Measurements from ENCODE around the gene DDX47.
"Not testable (repeated sequence)": the region's sequence is repeated elsewhere in the genome, so short reads cannot be mapped to it uniquely, and the experiment has no call there.

Gene DDX47

GRCh38 chr12:12797794-12798152, 15.4 kb upstream of the DDX47 start:
- Histone ChIP-seq H3K4me3 (no peak overlapping the region), H3K4me1 (peaks cover 0 to under 1% (median 0%) of the 10 kb centered on the region in 4 donors), H3K9me3 (no peaks in the 10 kb centered on the region), H3K27ac (no peak overlapping the region), H3K36me3 (no peaks in the 10 kb centered on the region), H3K27me3 (no peaks in the 10 kb centered on the region)
- no peak for DNase-seq
- intact Hi-C loops (cut with DNase I; ENCODE audit: low total_unique reads), result no loop called here
- TF ChIP-seq, protein P1, sequence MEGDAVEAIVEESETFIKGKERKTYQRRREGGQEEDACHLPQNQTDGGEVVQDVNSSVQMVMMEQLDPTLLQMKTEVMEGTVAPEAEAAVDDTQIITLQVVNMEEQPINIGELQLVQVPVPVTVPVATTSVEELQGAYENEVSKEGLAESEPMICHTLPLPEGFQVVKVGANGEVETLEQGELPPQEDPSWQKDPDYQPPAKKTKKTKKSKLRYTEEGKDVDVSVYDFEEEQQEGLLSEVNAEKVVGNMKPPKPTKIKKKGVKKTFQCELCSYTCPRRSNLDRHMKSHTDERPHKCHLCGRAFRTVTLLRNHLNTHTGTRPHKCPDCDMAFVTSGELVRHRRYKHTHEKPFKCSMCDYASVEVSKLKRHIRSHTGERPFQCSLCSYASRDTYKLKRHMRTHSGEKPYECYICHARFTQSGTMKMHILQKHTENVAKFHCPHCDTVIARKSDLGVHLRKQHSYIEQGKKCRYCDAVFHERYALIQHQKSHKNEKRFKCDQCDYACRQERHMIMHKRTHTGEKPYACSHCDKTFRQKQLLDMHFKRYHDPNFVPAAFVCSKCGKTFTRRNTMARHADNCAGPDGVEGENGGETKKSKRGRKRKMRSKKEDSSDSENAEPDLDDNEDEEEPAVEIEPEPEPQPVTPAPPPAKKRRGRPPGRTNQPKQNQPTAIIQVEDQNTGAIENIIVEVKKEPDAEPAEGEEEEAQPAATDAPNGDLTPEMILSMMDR (IDR thresholded peaks at IDR 0.05), result no peak

DNA sequence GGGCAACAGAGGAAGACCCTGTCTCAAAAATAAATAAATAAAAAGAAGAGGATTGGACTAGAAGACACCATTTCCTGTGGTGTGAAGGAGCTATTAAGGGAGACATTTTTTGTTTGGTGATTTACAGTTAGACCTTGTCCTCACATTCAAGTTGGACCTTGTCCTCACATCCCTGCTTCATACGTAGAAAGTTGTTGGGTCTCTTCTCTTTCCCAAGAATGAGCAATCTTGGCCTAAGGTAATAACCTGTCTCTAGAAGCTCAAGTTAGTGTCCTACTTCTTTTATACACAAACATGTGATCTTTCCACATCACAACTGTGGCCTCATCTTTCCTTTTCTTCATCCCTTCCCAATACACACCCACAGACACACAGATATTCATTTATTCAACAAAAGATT, 14.7 kb upstream of the DDX47 start:
- H3K27me3 ChIP-seq, result no peaks in the 10 kb centered on the region
- no peaks in the 10 kb centered on the region for H3K9me3 ChIP-seq
- intact Hi-C loops (cut with DNase I; ENCODE audit: low total_unique reads), result no loop called here
- no peaks in the 10 kb centered on the region for H3K36me3 ChIP-seq
- H3K4me1 ChIP-seq, result peaks cover 0 to 5% (median 2%) of the 10 kb centered on the region in 4 donors
- TF ChIP-seq, protein P1 (IDR thresholded peaks at IDR 0.05), result no peak
- DNase-seq, result no peak
- H3K4me3 ChIP-seq, result no peak overlapping the region
- no peak overlapping the region for H3K27ac ChIP-seq

- intact Hi-C loops (cut with DNase I; ENCODE audit: low total_unique reads), result no loop called here
- Histone ChIP-seq H3K27me3 (no peaks in the 10 kb centered on the region), H3K27ac (no peak overlapping the region), H3K9me3 (no peaks in the 10 kb centered on the region), H3K4me3 (no peak overlapping the region), H3K4me1 (peaks cover 0 to 5% (median 2%) of the 10 kb centered on the region in 4 donors), H3K36me3 (no peaks in the 10 kb centered on the region)
- TF ChIP-seq, protein P1 (IDR thresholded peaks at IDR 0.05), result no peak
- DNase-seq, result no peak
Measured at GRCh38 chr12:12799163-12799920, 13.8 kb upstream of the DDX47 start.

- H3K4me1 ChIP-seq, result peaks cover 0 to 5% (median 2%) of the 10 kb centered on the region in 4 donors
- H3K27ac ChIP-seq, result no peak overlapping the region
- no peak for DNase-seq
- no peak overlapping the region for H3K4me3 ChIP-seq
- TF ChIP-seq, protein P1 (IDR thresholded peaks at IDR 0.05), result no peak
- no peaks in the 10 kb centered on the region for H3K27me3 ChIP-seq
- intact Hi-C loops (cut with DNase I; ENCODE audit: low total_unique reads), result no loop called here
- no peaks in the 10 kb centered on the region for H3K9me3 ChIP-seq
- H3K36me3 ChIP-seq, result no peaks in the 10 kb centered on the region
Measured at GRCh38 chr12:12800406-12801180, 12.6 kb upstream of the DDX47 start.

DNA sequence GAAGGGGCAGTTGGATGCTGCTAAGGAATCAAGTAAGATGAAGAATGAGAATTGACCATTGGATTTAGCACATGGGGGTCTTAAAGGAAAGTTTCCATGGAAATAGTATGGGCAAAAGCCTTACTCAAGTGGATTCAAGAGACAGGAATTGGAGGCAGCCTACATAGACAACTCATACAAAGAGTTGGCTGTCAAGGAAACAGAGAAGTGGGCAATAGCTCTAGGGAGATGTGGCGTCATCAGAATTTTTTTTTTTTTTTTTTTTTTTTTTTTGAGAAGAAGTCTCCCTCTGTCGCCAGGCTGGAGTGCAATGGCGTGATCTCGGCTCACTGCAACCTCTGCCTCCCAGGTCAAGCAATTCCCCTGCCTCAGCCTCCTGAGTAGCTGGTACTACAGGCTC, 11.5 kb upstream of the DDX47 start:
- intact Hi-C loops (cut with DNase I; ENCODE audit: low total_unique reads); H3K36me3 ChIP-seq; H3K27ac ChIP-seq; H3K27me3 ChIP-seq; H3K9me3 ChIP-seq; H3K4me3 ChIP-seq; H3K4me1 ChIP-seq; DNase-seq: not testable (repeated sequence)

GRCh38 chr12:12803186-12803585, 10.0 kb upstream of the DDX47 start:
- H3K27me3 ChIP-seq, result no peaks in the 10 kb centered on the region
- peak; percentile 64 to 76 for DNase-seq
- H3K9me3 ChIP-seq, result no peaks in the 10 kb centered on the region
- no peaks in the 10 kb centered on the region for H3K36me3 ChIP-seq
- intact Hi-C loops (cut with DNase I; ENCODE audit: low total_unique reads), result no loop called here
- H3K4me1 ChIP-seq, result peaks cover 0 to 5% (median 2%) of the 10 kb centered on the region in 4 donors
- H3K27ac ChIP-seq, result no peak overlapping the region
- H3K4me3 ChIP-seq, result no peak overlapping the region
- TF ChIP-seq, protein P1 (IDR thresholded peaks at IDR 0.05), result no peak
